GM12878 (cell line): ENCODE measurements around the gene TNFSF8. TPM values are rescaled to one million over a fixed set of nuclear protein-coding genes. Genes with fewer than 3 reads are reported as not detected.

Source experiments
- ATAC-seq: fragments of 200-7000 bp; cut with Tn5 transposase; 3 replicates; pipeline ENCODE4 v1.9.1; 2020; ENCODE audit warnings: mild to moderate bottlenecking, moderate library complexity
- BruUV-seq: library from RNA; stranded (reverse); fragments of 400-500 nt; replicated peaks from 2 replicates; lab custom pipeline; 2021; lab: Mats Ljungman, UMichigan
- CTCF ChIA-PET: fragments of 300-600 bp; sonication (Branson Sonifier 250); formaldehyde crosslinking; extraction: SDS; loops from one replicate; lab custom pipeline; 2021; ENCODE audit warnings: inconsistent platforms; lab: Yijun Ruan, JAX
- POLR2A ChIA-PET: fragments of 350-600 bp; formaldehyde crosslinking; extraction: SDS; loops from one replicate; lab custom pipeline; 2021; ENCODE audit warnings: inconsistent platforms; lab: Charles Lee
- RAD21 ChIA-PET: fragments of 300-600 bp; sonication (Branson Sonifier 250); formaldehyde crosslinking; loops from one replicate; lab custom pipeline; 2023; ENCODE audit warnings: antibody characterized with exemption; ENCODE audit not compliant: unreplicated experiment; lab: Charles Lee
- SMC1A ChIA-PET: fragments of 300-600 bp; sonication (Branson Sonifier 250); formaldehyde crosslinking; loops from one replicate; lab custom pipeline; 2023; ENCODE audit not compliant: unreplicated experiment, uncharacterized antibody; lab: Charles Lee
- DNase-seq: peaks from one replicate; pipeline ENCODE4 v3.0.0-alpha.2; 2011; ENCODE audit warnings: low read depth, low spot score
- FAIRE-seq: peaks from 3 replicates; lab custom pipeline; 2011; peaks lifted over from hg19 to GRCh38; lab: Jason Lieb, UNC
- H2AFZ ChIP-seq: 2 replicates; pipeline ENCODE4 v1.6.0; 2011; ENCODE audit warnings: low read depth, low read length, control low read depth; ENCODE audit not compliant: control insufficient read depth
- H3K27ac ChIP-seq: 2 replicates; pipeline ENCODE4 v1.5.1; 2011; ENCODE audit warnings: control low read depth; ENCODE audit not compliant: control insufficient read depth, insufficient read depth
- H3K27me3 ChIP-seq, 2 experiments: replicated peaks in 1 of 2; 2 replicates each; pipeline versions ENCODE4 v1.6.0 to v1.6.1; 2011; ENCODE audit warnings: low read length in 1 of 2; ENCODE audit not compliant: control insufficient read depth in 2 of 2, insufficient read depth in 2 of 2
- H3K36me3 ChIP-seq, 2 experiments: 2 replicates each; pipeline ENCODE4 v1.5.1; 2011; ENCODE audit warnings: low read length in 1 of 2; ENCODE audit not compliant: control insufficient read depth in 2 of 2, insufficient read depth in 2 of 2
- H3K4me1 ChIP-seq: 2 replicates; pipeline ENCODE4 v1.6.1; 2011; ENCODE audit warnings: mild to moderate bottlenecking, low read length, moderate library complexity, mixed read lengths; ENCODE audit not compliant: control insufficient read depth, insufficient read depth
- H3K4me2 ChIP-seq: 2 replicates; pipeline ENCODE4 v1.6.0; 2011; ENCODE audit warnings: control low read depth; ENCODE audit not compliant: control insufficient read depth, insufficient read depth
- H3K4me3 ChIP-seq: fragments of 200-600 bp; sonication (generic); 2 replicates; pipeline ENCODE4 v1.5.1; 2016
- H3K79me2 ChIP-seq: 2 replicates; pipeline ENCODE4 v1.6.0; 2011; ENCODE audit warnings: low read length; ENCODE audit not compliant: control insufficient read depth, insufficient read depth
- H3K9ac ChIP-seq: 2 replicates; pipeline ENCODE4 v1.8.0; 2011; ENCODE audit warnings: low read length, control low read depth, mixed read lengths; ENCODE audit not compliant: control insufficient read depth, insufficient read depth
- H3K9me3 ChIP-seq: replicated peaks from 3 replicates; pipeline ENCODE4 v1.5.1; 2011; ENCODE audit warnings: mild to moderate bottlenecking, low read length; ENCODE audit not compliant: control insufficient read depth, insufficient read depth
- H4K20me1 ChIP-seq: 2 replicates; pipeline ENCODE4 v1.6.0; 2011; ENCODE audit not compliant: control insufficient read depth, insufficient read depth
- BCL11A ChIP-seq: IDR thresholded peaks from 2 replicates; pipeline ENCODE4 v1.6.1; 2011; ENCODE audit warnings: low read depth, low read length
- EP300 ChIP-seq, 2 experiments: fragments of 150-350 bp in 1 of 2; IDR thresholded peaks; 2 replicates each; pipeline ENCODE4 v1.6.1; 2011 to 2012; ENCODE audit warnings: low read depth in 2 of 2, low read length in 2 of 2, borderline replicate concordance in 1 of 2, improper control_type of control experiment in 1 of 2, inconsistent platforms in 1 of 2; ENCODE audit not compliant: control insufficient read depth in 1 of 2
- HDAC2 ChIP-seq: fragments of 200-600 bp; sonication (generic); IDR thresholded peaks from 2 replicates; pipeline ENCODE4 v1.6.1; 2017
- MTA2 ChIP-seq: fragments of 450-650 bp; IDR thresholded peaks from 2 replicates; pipeline ENCODE4 v1.6.1; 2016; ENCODE audit warnings: low read depth, mild to moderate bottlenecking, moderate library complexity
- NFXL1 ChIP-seq: fragments of 450-650 bp; IDR thresholded peaks from 2 replicates; pipeline ENCODE4 v1.6.1; 2017; ENCODE audit warnings: antibody characterized with exemption, mild to moderate bottlenecking, borderline replicate concordance
- NFYA ChIP-seq: IDR thresholded peaks from 2 replicates; pipeline ENCODE4 v1.6.1; 2011; ENCODE audit warnings: low read depth, mild to moderate bottlenecking, low read length, improper control_type of control experiment, borderline replicate concordance
- SMC3 ChIP-seq: IDR thresholded peaks from 2 replicates; pipeline ENCODE4 v1.6.1; 2011; ENCODE audit warnings: low read length, improper control_type of control experiment, borderline replicate concordance
- SREBF1 ChIP-seq: IDR thresholded peaks from 2 replicates; pipeline ENCODE4 v1.6.1; 2012; ENCODE audit warnings: mild to moderate bottlenecking, low read length
- SUZ12 ChIP-seq: fragments of 200-600 bp; sonication (generic); IDR thresholded peaks from one replicate; pipeline ENCODE4 v1.6.1; 2018; ENCODE audit warnings: antibody characterized with exemption, mild to moderate bottlenecking; ENCODE audit not compliant: unreplicated experiment
- TARDBP ChIP-seq: IDR thresholded peaks from 2 replicates; pipeline ENCODE4 v1.6.1; 2016; ENCODE audit warnings: borderline replicate concordance
- TBL1XR1 ChIP-seq: IDR thresholded peaks from 2 replicates; pipeline ENCODE4 v1.6.1; 2012; ENCODE audit warnings: low read depth, low read length, improper control_type of control experiment
- ZNF622 ChIP-seq: fragments of 450-650 bp; IDR thresholded peaks from 2 replicates; pipeline ENCODE4 v1.6.1; 2017; ENCODE audit warnings: mild to moderate bottlenecking, inconsistent platforms
- WGBS: methylation state at CpG from one replicate; pipeline ENCODE4 v1.1.6; 2016; ENCODE audit warnings: low lambda C conversion rate; ENCODE audit not compliant: insufficient replicate concordance, insufficient coverage; ENCODE audit errors: missing lambda C conversion rate; 5-methylcytosine and 5-hydroxymethylcytosine counted together
- in situ Hi-C: fragments of 300-500 bp; cut with MboI; formaldehyde crosslinking; loops from 9 replicates; pipeline ENCODE4 v1.14.3; 2018; ENCODE audit warnings: mixed read lengths
- intact Hi-C: fragments of 100-400 bp; cut with micrococcal nuclease; formaldehyde crosslinking; loops from one replicate; pipeline ENCODE4 v1.14.2; 2022; ENCODE audit not compliant: unreplicated experiment
- polyA plus RNA-seq, 11 experiments: library from polyadenylated mRNA; depleted of rRNA in 4 of 11; unstranded in 6 of 11; stranded (reverse) in 5 of 11; fragments of >200 nt; fragmentation: Nextera tagmentation in 4 of 11; fragmentation: Illumina TruSeq in 1 of 11; extraction: Ambion mirVana in 4 of 11; extraction: Trizol in 1 of 11; gene quantifications; 1 replicate in 1 of 11; 2 replicates in 10 of 11; pipeline versions ENCODE4 v1.2.1 to v1.2.3, GENCODE V29; 2011 to 2016; ENCODE audit warnings: inconsistent platforms in 2 of 11, missing spikeins in 2 of 11, low read depth in 1 of 11
- total RNA-seq, 4 experiments: library from RNA; depleted of rRNA in 3 of 4; stranded (reverse); fragments of >200 nt in 3 of 4; fragmentation: Illumina TruSeq in 1 of 4; extraction: Trizol in 1 of 4; gene quantifications; 2 replicates each; pipeline versions ENCODE4 v1.2.1 to v1.2.3, GENCODE V29; 2013 to 2021
- TF ChIP-seq, protein P1 (sequence below): IDR thresholded peaks from 2 replicates; pipeline ENCODE4 v1.6.1; 2011; ENCODE audit warnings: low read depth, mild to moderate bottlenecking, low read length, moderate library complexity, borderline replicate concordance; ENCODE audit errors: extremely low read depth
- TF ChIP-seq, protein P2 (sequence below): IDR thresholded peaks from 2 replicates; pipeline ENCODE4 v1.6.1; 2011; ENCODE audit warnings: low read depth, low read length, improper control_type of control experiment, borderline replicate concordance

Gene TNFSF8
- total and polyA plus RNA-seq, 10 of the 15 experiments (the other 5 are each of a cell fraction or from before 2014, with no cell fraction given), result 0.10 to 0.29 (median 0.15) TPM; not detected in 7

DNA sequence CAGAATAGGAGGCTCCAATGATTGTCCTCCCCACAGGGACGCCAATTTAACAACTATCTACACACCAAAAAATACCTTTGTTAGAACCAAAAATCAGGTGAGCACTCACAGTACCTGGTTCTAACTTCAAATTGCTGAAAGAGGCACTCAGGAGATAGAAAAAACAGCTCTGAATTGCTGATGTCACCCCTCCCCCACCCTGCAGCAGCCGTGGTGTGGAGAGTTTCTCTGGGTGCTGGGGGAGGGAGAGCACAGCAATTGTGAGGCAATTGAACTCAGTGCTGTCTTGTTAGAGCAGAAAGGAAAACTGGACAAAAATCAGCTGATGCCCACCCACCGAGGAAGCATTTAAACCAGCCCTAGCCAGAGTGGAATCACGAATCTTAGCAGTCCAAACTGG lies 41.8 kb downstream of the TNFSF8 start:
- SMC1A ChIA-PET, result interaction anchor here (1.0 kb wide), 1 partner anchor 208 kb away, joined by 3 read pairs; no protein-coding TSS in a partner anchor
- no peak overlapping the region for H3K27ac ChIP-seq
- RAD21 ChIA-PET, result no interaction called here
- no peaks in the 10 kb centered on the region; the same call in 2 of the 3 replicates for H3K9me3 ChIP-seq
- 32% methylated on average over 4 of the region's 4 CpGs for WGBS
- H4K20me1 ChIP-seq, result no peaks in the 10 kb centered on the region
- TF ChIP-seq, protein P1, sequence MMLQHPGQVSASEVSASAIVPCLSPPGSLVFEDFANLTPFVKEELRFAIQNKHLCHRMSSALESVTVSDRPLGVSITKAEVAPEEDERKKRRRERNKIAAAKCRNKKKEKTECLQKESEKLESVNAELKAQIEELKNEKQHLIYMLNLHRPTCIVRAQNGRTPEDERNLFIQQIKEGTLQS, result no peak
- no peak for TF ChIP-seq EP300 (IDR thresholded peaks at IDR 0.05; ENCODE audit: borderline replicate concordance in 1 of 2, control insufficient read depth in 1 of 2, low read depth in 2 of 2, low read length in 2 of 2)
- H3K36me3 ChIP-seq, result no peaks in the 10 kb centered on the region
- ATAC-seq, result no peak
- no peak overlapping the region for H3K4me3 ChIP-seq
- DNase-seq, result no peak
- no peak overlapping the region for H3K4me2 ChIP-seq
- POLR2A ChIA-PET, result no interaction called here
- no peak for FAIRE-seq
- intact Hi-C loops (no loop called here), in situ Hi-C loops (no loop called here)
- H3K4me1 ChIP-seq, result no peaks in the 10 kb centered on the region
- BruUV-seq, result no TSS peak
- no peak overlapping the region for H2AFZ ChIP-seq
- H3K27me3 ChIP-seq, result no peaks in the 10 kb centered on the region
- no peaks in the 10 kb centered on the region for H3K79me2 ChIP-seq
- CTCF ChIA-PET, result interaction anchor here (1.2 kb wide), 1 partner anchor 207 kb away, joined by 3 read pairs; the partner anchor contains the start of gene TEX48
- H3K9ac ChIP-seq, result no peak overlapping the region

DNA sequence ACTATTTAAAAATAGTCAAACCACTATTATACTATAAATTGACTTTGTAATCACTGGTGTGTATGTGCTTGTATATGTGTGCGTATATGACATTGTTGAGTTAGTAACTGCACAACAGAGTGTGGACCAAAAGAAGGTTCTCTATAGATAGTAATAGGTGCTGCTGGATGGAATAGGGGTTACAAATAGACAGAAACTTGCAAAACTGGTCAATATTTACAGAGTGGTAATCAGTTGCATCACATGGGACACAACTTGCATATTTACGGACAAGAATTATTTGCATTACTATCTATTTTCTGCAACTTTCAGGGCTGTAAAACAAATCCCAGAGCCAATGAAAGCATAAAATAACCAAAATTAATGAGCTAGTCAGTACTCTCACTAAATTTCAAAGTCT lies 42.4 kb downstream of the TNFSF8 start:
- SMC1A ChIA-PET, result interaction anchor here (1.4 kb wide), 1 partner anchor 21 kb away, joined by 3 read pairs; no protein-coding TSS in a partner anchor
- ATAC-seq (no peak), DNase-seq (no peak), FAIRE-seq (no peak)
- BruUV-seq, result no TSS peak
- in situ Hi-C loops (no loop called here), intact Hi-C loops (no loop called here)
- H3K9ac ChIP-seq, result no peak overlapping the region
- H3K27ac ChIP-seq, result no peak overlapping the region
- H4K20me1 ChIP-seq, result no peaks in the 10 kb centered on the region
- H2AFZ ChIP-seq, result no peak overlapping the region
- H3K4me3 ChIP-seq, result no peak overlapping the region
- H3K4me2 ChIP-seq, result no peak overlapping the region
- POLR2A ChIA-PET, result no interaction called here
- H3K27me3 ChIP-seq, result no peaks in the 10 kb centered on the region
- RAD21 ChIA-PET, result no interaction called here
- no peaks in the 10 kb centered on the region for H3K4me1 ChIP-seq
- CTCF ChIA-PET, result interaction anchor here (1.2 kb wide), 1 partner anchor 207 kb away, joined by 3 read pairs; the partner anchor contains the start of gene TEX48
- no peaks in the 10 kb centered on the region for H3K79me2 ChIP-seq
- 94% methylated on average over 2 of the region's 2 CpGs for WGBS
- H3K9me3 ChIP-seq, result no peaks in the 10 kb centered on the region; the same call in 2 of the 3 replicates
- H3K36me3 ChIP-seq, result no peaks in the 10 kb centered on the region
- TF ChIP-seq BCL11A, result no peak
- TF ChIP-seq TBL1XR1, result no peak
- TF ChIP-seq SUZ12, result no peak
- TF ChIP-seq, protein P2, sequence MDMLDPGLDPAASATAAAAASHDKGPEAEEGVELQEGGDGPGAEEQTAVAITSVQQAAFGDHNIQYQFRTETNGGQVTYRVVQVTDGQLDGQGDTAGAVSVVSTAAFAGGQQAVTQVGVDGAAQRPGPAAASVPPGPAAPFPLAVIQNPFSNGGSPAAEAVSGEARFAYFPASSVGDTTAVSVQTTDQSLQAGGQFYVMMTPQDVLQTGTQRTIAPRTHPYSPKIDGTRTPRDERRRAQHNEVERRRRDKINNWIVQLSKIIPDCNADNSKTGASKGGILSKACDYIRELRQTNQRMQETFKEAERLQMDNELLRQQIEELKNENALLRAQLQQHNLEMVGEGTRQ, result no peak
- no peak for TF ChIP-seq MTA2
- no peak for TF ChIP-seq HDAC2
- TF ChIP-seq ZNF622, result no peak
- TF ChIP-seq NFYA, result no peak
- TF ChIP-seq SMC3, result no peak
- TF ChIP-seq SREBF1, result no peak
- TF ChIP-seq TARDBP, result no peak
- TF ChIP-seq NFXL1, result no peak
